Measurements from ENCODE around the gene CLCN3. TPM values are rescaled to one million over a fixed set of nuclear protein-coding genes. Genes with fewer than 3 reads are reported as not detected.

Gene CLCN3
- total RNA-seq, 3 donors from 2014 or later = 68.2 to 127 (median 125) TPM

DNA sequence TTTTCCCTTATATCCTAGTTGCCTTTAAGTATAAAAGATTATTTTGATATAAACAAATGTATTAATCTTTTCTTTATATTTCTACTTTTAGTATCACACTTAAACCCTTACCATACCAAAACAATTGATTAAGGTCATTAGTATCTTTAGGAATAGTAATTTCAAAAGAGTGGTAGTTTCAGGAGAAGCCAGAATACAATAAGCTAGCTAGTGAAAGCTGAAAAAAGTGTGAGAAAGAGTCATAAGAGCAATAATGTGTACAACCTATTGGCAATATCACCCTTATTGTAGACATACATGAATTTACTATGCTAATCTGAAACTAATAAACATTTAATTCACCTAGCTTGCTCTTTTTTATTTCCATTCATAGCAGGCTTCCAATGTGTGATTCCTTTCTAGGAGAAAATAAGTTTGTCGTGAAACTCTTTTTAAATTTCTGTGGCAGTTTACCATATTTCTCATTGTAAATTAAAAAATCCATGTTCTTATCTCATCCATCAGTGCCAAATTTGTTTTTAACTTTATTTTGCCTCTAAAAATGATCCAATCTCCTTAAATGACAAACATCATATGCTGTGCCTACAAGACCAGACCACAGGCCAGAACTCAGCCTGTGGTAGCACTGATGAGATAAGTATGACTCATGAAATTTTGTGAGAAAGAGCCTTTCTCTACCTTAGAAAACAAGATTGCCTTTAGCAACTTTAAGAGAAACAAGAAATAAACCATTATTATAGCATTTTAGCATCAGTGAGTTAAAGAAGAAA lies 16.1 kb upstream of the CLCN3 start:
- Histone ChIP-seq H3K36me3 (ENCODE audit: low read depth) (no peaks in the 10 kb centered on the region), H3K4me3 (no peak overlapping the region), H3K9me3 (no peaks in the 10 kb centered on the region), H3K4me1 (ENCODE audit: low read depth) (no peaks in the 10 kb centered on the region)
- DNase-seq (no peak), ATAC-seq (no peak)
- TF ChIP-seq, protein P1, sequence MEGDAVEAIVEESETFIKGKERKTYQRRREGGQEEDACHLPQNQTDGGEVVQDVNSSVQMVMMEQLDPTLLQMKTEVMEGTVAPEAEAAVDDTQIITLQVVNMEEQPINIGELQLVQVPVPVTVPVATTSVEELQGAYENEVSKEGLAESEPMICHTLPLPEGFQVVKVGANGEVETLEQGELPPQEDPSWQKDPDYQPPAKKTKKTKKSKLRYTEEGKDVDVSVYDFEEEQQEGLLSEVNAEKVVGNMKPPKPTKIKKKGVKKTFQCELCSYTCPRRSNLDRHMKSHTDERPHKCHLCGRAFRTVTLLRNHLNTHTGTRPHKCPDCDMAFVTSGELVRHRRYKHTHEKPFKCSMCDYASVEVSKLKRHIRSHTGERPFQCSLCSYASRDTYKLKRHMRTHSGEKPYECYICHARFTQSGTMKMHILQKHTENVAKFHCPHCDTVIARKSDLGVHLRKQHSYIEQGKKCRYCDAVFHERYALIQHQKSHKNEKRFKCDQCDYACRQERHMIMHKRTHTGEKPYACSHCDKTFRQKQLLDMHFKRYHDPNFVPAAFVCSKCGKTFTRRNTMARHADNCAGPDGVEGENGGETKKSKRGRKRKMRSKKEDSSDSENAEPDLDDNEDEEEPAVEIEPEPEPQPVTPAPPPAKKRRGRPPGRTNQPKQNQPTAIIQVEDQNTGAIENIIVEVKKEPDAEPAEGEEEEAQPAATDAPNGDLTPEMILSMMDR (IDR thresholded peaks at IDR 0.05) = no peak
- intact Hi-C loops (cut with DNase I, micrococcal nuclease) = no loop called here

DNA sequence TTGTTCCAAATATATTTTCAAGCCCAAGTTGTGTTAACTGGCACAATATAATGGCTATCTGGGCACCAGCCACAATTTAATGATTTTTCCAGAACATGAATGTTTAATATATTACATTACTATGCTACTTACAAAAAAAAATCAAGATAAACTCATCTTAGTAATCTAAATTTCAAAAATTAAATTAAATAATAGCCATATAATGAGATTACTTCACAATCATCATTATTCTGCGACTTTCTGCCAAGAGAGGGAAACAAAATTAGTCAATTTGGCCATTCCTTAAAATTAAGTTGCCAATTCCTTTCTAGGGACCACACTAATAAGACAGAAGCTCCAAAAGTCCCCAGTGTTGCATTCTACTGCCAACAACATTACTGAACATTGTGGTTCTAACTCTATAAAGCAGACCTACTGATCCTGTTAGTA lies 15.5 kb upstream of the CLCN3 start:
- no peak overlapping the region for H3K4me3 ChIP-seq
- ATAC-seq (no peak), DNase-seq (no peak)
- H3K36me3 ChIP-seq (ENCODE audit: low read depth) = no peaks in the 10 kb centered on the region
- H3K4me1 ChIP-seq (ENCODE audit: low read depth) = no peaks in the 10 kb centered on the region
- no peaks in the 10 kb centered on the region for H3K9me3 ChIP-seq
- intact Hi-C loops (cut with DNase I, micrococcal nuclease) = loop anchor here in 1 of 2 donors (5.0 kb wide), 1 partner anchor 442 kb away; no protein-coding TSS in a partner anchor
- TF ChIP-seq, protein P1 (IDR thresholded peaks at IDR 0.05) = no peak

DNA sequence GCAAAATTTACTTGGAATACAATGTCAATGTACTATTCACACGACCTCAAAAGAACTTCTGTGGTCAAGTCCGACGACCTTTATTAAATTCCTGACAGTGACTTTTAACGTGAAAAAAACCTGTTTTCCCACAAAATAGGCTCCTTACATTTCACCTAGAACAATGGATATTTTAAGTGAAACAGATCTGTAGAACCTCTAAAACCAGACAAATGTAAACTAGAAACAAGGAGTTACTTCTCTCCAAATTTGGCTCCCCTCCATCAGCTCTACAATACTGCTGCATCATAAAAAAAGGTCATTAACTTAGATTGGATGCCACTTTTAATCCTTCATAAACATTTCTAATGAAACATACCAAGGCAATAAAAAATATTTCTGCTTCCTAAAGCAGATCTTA lies 9.2 kb upstream of the CLCN3 start:
- peaks cover 13% of the 10 kb centered on the region for H3K4me1 ChIP-seq (ENCODE audit: low read depth)
- H3K9me3 ChIP-seq = no peaks in the 10 kb centered on the region

DNA sequence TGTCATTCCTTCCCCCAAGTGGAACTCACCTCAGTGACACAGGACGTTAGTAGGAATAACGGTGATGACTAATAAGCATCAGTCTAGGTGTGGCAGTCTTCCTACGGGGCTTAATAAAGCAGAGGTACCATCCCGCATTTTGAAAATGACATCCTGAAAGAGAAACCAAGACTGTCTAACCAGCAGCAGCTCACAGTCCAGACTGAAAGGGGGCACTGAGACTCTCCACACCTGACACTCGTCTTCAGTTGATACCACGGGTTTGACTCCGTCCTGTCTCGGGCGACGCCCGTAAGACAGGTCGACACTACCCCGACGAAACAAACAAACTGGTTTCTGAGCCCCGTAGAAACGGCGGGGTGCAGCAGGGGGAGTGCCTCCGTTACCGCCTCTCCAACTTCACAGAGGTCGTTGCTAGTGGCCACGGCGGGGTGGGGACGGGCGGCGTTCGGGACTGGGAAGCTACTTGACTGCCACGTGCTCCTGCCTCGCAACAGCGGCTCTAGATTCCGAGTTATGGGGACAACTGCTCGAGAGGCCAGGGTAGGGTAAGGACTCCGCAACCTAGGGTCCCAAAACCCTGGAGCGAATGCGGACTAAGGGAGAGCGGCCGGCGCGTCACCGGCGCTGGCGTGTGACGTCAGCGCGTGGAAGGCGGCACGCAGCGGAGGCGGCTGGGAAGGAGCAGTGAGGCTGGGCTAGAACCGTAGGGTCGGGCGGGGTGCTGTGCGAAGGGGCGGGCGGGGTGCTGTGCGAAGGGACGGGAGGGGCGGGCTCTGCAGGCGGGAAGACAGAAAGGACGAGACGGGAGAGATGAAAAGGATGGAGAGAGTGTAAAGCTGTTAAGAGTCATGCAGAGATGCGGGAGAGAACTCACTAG lies 8.1 kb upstream of the CLCN3 start, which contains the start of gene NEK1:
Gene NEK1 (minus strand): TSS at position 593 of the 880 bp plus-strand sequence. CDS start 9,953 bp downstream, outside the sequence.
- peak within 1 kb of the TSS; percentile 68 for H3K4me3 ChIP-seq
- no peaks in the 10 kb centered on the region for H3K9me3 ChIP-seq
- peaks cover 16% of the 10 kb centered on the region for H3K4me1 ChIP-seq (ENCODE audit: low read depth)
- intact Hi-C loops (cut with DNase I, micrococcal nuclease) = no loop called here
- TF ChIP-seq, protein P1 (IDR thresholded peaks at IDR 0.05) = no peak
- H3K36me3 ChIP-seq (ENCODE audit: low read depth) = no peaks in the 10 kb centered on the region
- ATAC-seq (peak; percentile 96), DNase-seq (peak; percentile 86 to 94 (median 89))

More for the DNA sequence above, 9.2 kb upstream of the CLCN3 start:
- H3K4me3 ChIP-seq = no peak overlapping the region
- H3K36me3 ChIP-seq (ENCODE audit: low read depth) = no peaks in the 10 kb centered on the region
- no peak for DNase-seq
- intact Hi-C loops (cut with DNase I, micrococcal nuclease) = no loop called here
- TF ChIP-seq, protein P1 (IDR thresholded peaks at IDR 0.05) = no peak
- ATAC-seq = no peak

DNA sequence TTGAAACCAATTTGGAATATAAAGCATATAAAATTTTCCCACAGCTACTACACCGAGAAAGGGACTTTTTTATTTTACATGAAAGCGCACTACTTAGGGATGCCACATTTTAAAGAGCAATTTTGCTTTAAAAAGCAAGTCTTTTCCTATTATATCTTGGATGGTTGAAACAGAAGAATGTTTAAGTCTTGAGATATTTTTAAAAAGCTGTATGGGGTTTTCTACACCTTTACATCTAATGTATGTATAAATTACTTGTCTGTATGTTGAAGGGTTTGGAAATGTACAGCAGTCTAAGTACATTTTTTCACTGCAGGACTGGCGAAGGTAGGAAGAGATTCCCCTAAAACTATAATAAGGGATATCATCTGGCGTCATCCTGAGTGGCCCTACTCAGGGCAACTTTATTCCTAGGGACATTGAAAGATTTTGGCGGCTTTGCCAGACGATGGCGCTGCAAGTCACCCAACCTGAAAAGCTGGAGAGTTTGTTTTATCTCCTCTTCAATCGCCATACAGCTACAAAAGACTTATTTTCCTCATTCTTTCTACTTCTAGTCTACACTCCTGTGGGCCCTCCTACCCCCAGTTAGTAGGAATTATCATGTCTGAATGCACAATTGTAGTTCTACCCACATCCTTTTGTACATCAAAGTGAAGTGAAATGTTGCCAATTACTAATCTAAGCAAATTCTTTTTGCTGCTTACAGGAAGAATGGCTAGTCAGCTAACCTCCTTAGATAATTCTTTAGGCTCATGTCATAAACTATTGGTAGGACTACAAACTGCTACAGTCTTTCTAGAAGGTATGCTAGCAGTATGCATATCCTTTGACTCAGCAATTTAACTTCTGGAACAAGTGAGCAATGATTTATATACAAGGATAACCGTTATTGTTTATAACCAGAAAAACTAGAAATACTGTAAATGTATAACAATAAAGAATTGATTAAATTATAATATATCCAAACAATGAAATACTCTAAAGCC lies 7.2 kb upstream of the CLCN3 start:
- TF ChIP-seq, protein P1 (IDR thresholded peaks at IDR 0.05) = peak; percentile 52
- intact Hi-C loops (cut with DNase I, micrococcal nuclease) = no loop called here

More for the DNA sequence above, 7.2 kb upstream of the CLCN3 start:
- no peak overlapping the region for H3K4me3 ChIP-seq
- H3K4me1 ChIP-seq (ENCODE audit: low read depth) = peaks cover 21% of the 10 kb centered on the region
- ATAC-seq (peak; percentile 67), DNase-seq (peak; percentile 69 to 90 (median 86))
- no peaks in the 10 kb centered on the region for H3K36me3 ChIP-seq (ENCODE audit: low read depth)
- H3K9me3 ChIP-seq = no peaks in the 10 kb centered on the region
